Osteocyte (in vitro differentiated cells): Measurements from ENCODE around the gene PDCD2. TPM values are rescaled to one million over a fixed set of nuclear protein-coding genes. Genes with fewer than 3 reads are reported as not detected.
A peak's percentile ranks its signal among the peaks of the same experiment; 100 is the strongest.
"Not testable (repeated sequence)": the region's sequence is repeated elsewhere in the genome, so short reads cannot be mapped to it uniquely, and the experiment has no call there.

Experiments
- DNase-seq: peaks from one replicate; pipeline ENCODE4 v3.0.0; 2021; ENCODE audit warnings: mixed read lengths; ENCODE audit not compliant: unreplicated experiment; ENCODE audit errors: extremely low spot score
- H3K27ac Mint-ChIP-seq: one replicate; pipeline ENCODE4 v1.8.0; 2021; ENCODE audit warnings: mild to moderate bottlenecking, mixed read lengths; ENCODE audit not compliant: unreplicated experiment
- H3K27me3 Mint-ChIP-seq: one replicate; pipeline ENCODE4 v1.8.0; 2021; ENCODE audit warnings: mixed read lengths; ENCODE audit not compliant: unreplicated experiment
- H3K36me3 Mint-ChIP-seq: one replicate; pipeline ENCODE4 v1.8.0; 2021; ENCODE audit warnings: mixed read lengths; ENCODE audit not compliant: unreplicated experiment
- H3K4me1 Mint-ChIP-seq: one replicate; pipeline ENCODE4 v1.8.0; 2021; ENCODE audit warnings: mixed read lengths; ENCODE audit not compliant: unreplicated experiment
- H3K4me3 Mint-ChIP-seq: one replicate; pipeline ENCODE4 v1.8.0; 2021; ENCODE audit warnings: mild to moderate bottlenecking, moderate library complexity, mixed read lengths; ENCODE audit not compliant: unreplicated experiment
- H3K9me3 Mint-ChIP-seq: one replicate; pipeline ENCODE4 v1.8.0; 2021; ENCODE audit warnings: mixed read lengths; ENCODE audit not compliant: unreplicated experiment
- CTCF ChIP-seq: fragments of 200-600 bp; sonication (generic); IDR thresholded peaks from 2 replicates; pipeline ENCODE4 v1.5.0; 2021; ENCODE audit warnings: antibody characterized with exemption, mild to moderate bottlenecking, moderate library complexity
- total RNA-seq: library from RNA; stranded (reverse); gene quantifications from 2 replicates; pipeline ENCODE4 v1.2.1, GENCODE V29; 2021

PDCD2 gene
- total RNA-seq, 1 donor from 2014 or later, result 60.7 TPM

DNA sequence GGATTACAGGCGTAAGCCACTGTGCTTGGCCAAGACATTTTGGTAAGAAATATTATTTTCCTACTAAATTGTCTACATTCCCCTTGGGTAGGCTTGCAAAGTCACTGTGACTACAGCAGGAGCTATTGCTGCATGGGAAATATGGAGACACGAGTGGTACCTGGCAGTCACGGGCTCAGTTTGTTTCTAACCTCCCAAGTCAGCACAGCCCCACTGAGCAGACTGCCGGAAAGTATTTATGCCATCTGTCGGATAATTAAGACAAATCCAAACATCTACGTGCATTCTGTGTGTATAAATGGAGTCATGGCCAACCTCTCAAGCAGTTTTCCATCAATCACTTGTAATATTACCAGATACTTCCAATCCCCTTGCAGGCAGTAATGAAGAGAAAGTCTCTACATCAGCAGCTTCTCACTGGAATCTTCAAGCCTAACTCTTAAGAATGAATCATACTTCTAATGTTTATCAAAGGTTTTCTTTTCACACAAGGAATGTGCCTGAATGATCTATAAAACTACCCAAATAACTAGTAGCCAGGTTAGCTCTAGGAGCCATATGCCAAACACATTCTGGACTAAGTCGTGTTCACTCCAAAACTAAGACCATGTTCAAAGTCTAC lies 51.5 kb downstream of the PDCD2 start:
- no peak overlapping the region for H3K27ac Mint-ChIP-seq
- no peak for DNase-seq

GRCh38 chr6:170529839-170530469 lies 54.5 kb downstream of the PDCD2 start:
- H3K4me1 Mint-ChIP-seq, result peaks cover 9% of the 10 kb centered on the region
- peaks cover 3% of the 10 kb centered on the region for H3K27me3 Mint-ChIP-seq
- no peak overlapping the region for H3K4me3 Mint-ChIP-seq
- no peaks in the 10 kb centered on the region for H3K9me3 Mint-ChIP-seq
- peak; percentile 91 for TF ChIP-seq CTCF
- peaks cover 8% of the 10 kb centered on the region for H3K36me3 Mint-ChIP-seq
- H3K27ac Mint-ChIP-seq, result peak overlapping the region; percentile 47
- DNase-seq, result peak; percentile 89

More for the DNA sequence above, 51.5 kb downstream of the PDCD2 start:
- H3K4me1 Mint-ChIP-seq, result peaks cover 9% of the 10 kb centered on the region
- H3K9me3 Mint-ChIP-seq, result no peaks in the 10 kb centered on the region
- no peaks in the 10 kb centered on the region for H3K27me3 Mint-ChIP-seq
- no peak for TF ChIP-seq CTCF
- peaks cover 32% of the 10 kb centered on the region for H3K36me3 Mint-ChIP-seq
- H3K4me3 Mint-ChIP-seq, result no peak overlapping the region

DNA sequence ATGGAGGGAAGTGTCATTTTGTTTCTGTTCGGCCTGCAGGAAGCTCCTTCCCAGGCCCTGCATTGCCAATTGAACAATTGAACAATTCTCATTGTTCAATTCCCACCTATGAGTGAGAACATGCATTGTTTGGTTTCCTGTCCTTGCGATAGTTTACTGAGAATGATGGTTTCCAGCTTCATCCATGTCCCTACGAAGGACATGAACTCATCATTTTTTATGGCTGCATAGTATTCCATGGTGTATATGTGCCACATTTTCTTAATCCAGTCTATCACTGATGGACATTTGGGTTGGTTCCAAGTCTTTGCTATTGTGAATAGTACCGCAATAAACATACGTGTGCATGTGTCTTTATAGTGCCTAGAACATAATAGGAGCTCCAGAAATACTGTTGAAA lies 56.4 kb downstream of the PDCD2 start:
- H3K27me3 Mint-ChIP-seq, H3K4me3 Mint-ChIP-seq, DNase-seq, H3K4me1 Mint-ChIP-seq, H3K27ac Mint-ChIP-seq, H3K36me3 Mint-ChIP-seq, H3K9me3 Mint-ChIP-seq: not testable (repeated sequence)

DNA sequence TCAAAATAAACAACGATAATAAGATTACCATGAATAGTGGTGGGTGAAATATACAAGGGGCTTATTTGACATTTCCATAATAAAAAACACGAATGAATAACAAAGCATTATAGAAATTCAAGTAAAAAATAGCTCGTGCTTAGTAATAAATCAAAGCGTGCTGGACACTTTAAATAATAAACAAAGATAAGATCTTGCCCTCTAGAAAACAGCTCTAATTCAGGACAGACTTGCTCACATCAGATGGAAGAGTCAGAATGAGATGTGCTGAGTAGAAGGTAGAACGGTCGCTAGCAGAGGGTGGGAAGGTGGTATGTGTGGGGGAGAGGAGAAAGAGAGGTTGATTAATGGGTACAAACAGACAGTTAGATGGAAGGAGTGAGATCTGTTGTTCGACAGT lies 58.6 kb downstream of the PDCD2 start:
- Mint-ChIP-seq H3K27ac (no peak overlapping the region), H3K36me3 (no peaks in the 10 kb centered on the region), H3K27me3 (peaks cover 13% of the 10 kb centered on the region), H3K9me3 (no peaks in the 10 kb centered on the region), H3K4me3 (no peak overlapping the region), H3K4me1 (peaks cover 9% of the 10 kb centered on the region)
- DNase-seq, result no peak
- no peak for TF ChIP-seq CTCF

Other genes starting within 250 kb of the PDCD2 start
- 139 and 151 TPM in 2 replicates for gene PSMB1, start 31.3 kb downstream of the PDCD2 start, total RNA-seq
- 16.0 and 20.4 TPM in 2 replicates for gene TBP, start 30.3 kb downstream of the PDCD2 start, total RNA-seq